GM12891 (cell line): ENCODE measurements around the gene CTDNEP1.

Source experiments
- PAX5 ChIP-seq: IDR thresholded peaks from 2 replicates; pipeline ENCODE4 v1.6.1; 2011; ENCODE audit warnings: low read length, moderate library complexity, mild to moderate bottlenecking; ENCODE audit not compliant: insufficient read depth, severe bottlenecking
- POLR2A ChIP-seq: IDR thresholded peaks from 2 replicates; pipeline ENCODE4 v1.6.1; 2011; ENCODE audit warnings: low read depth, low read length, control low read depth
- POLR2AphosphoS5 ChIP-seq: IDR thresholded peaks from 2 replicates; pipeline ENCODE4 v1.6.1; 2011; ENCODE audit warnings: low read depth, low read length, control low read depth
- POU2F2 ChIP-seq: IDR thresholded peaks from 2 replicates; pipeline ENCODE4 v1.6.1; 2011; ENCODE audit warnings: low read depth, mild to moderate bottlenecking, control low read depth, low read length, moderate library complexity
- SPI1 ChIP-seq: IDR thresholded peaks from 2 replicates; pipeline ENCODE4 v1.6.1; 2011; ENCODE audit warnings: low read depth, low read length, control low read depth
- TAF1 ChIP-seq: IDR thresholded peaks from 2 replicates; pipeline ENCODE4 v1.6.1; 2011; ENCODE audit warnings: low read depth, low read length, control low read depth

- no peak for TF ChIP-seq POLR2A
- no peak for TF ChIP-seq POLR2AphosphoS5
- no peak for TF ChIP-seq TAF1
- TF ChIP-seq SPI1: no peak
- no peak for TF ChIP-seq PAX5
- TF ChIP-seq POU2F2: no peak
Observed at GRCh38 chr17:7203391-7203790, 48.1 kb downstream of the CTDNEP1 start.
